NCI-H524 treated with DMSO at 0.1 percent for 48 hours (cell line): ENCODE results near the gene INPPL1.

Experiments used
- DNase-seq: peaks from one replicate; lab custom pipeline; 2025; lab: John Stamatoyannopoulos, UW

Gene INPPL1

GRCh38 chr11:72287293-72287692 is 62.7 kb downstream of the INPPL1 start:
- DNase-seq = no peak
